PC-9 (cell line): ENCODE measurements around the gene TRIM23. TPM values are rescaled to one million over a fixed set of nuclear protein-coding genes. Genes with fewer than 3 reads are reported as not detected.
"Not testable (repeated sequence)": the region's sequence is repeated elsewhere in the genome, so short reads cannot be mapped to it uniquely, and the experiment has no call there.

ENCODE experiments used
- BruUV-seq: library from RNA; stranded (reverse); fragments of 400-500 nt; replicated peaks from 2 replicates; lab custom pipeline; 2021; lab: Mats Ljungman, UMichigan
- CTCF ChIA-PET: fragments of 300-600 bp; sonication (Branson Sonifier 250); formaldehyde crosslinking; loops from one replicate; lab custom pipeline; 2022; ENCODE audit warnings: antibody characterized with exemption; lab: Charles Lee
- POLR2A ChIA-PET: fragments of 300-600 bp; sonication (Branson Sonifier 250); formaldehyde crosslinking; loops from one replicate; lab custom pipeline; 2022; ENCODE audit warnings: antibody characterized with exemption; ENCODE audit not compliant: unreplicated experiment; lab: Charles Lee
- DNase-seq, 2 experiments: peaks; one replicate each; pipeline versions ENCODE4 v3.0.0 to v3.0.0-alpha.2; 2015 to 2022; ENCODE audit warnings: mixed read lengths in 1 of 2
- H2AFZ ChIP-seq: fragments of 200-600 bp; sonication (generic); 2 replicates; pipeline ENCODE4 v1.8.1; 2017; ENCODE audit warnings: antibody characterized with exemption
- H3F3A ChIP-seq: fragments of 200-600 bp; sonication (generic); 2 replicates; pipeline ENCODE4 v1.8.1; 2017; ENCODE audit warnings: antibody characterized with exemption, mild to moderate bottlenecking, low read depth; ENCODE audit not compliant: insufficient read depth
- H3K27ac ChIP-seq: fragments of 200-600 bp; sonication (generic); 2 replicates; pipeline ENCODE4 v1.6.1; 2016; ENCODE audit warnings: mixed run types
- H3K27me3 ChIP-seq: fragments of 200-600 bp; sonication (generic); 2 replicates; pipeline ENCODE4 v1.6.1; 2016; ENCODE audit warnings: low read depth, mixed run types; ENCODE audit not compliant: insufficient read depth
- H3K36me3 ChIP-seq: fragments of 200-600 bp; sonication (generic); 2 replicates; pipeline ENCODE4 v1.6.1; 2016; ENCODE audit warnings: low read depth, mixed run types
- H3K4me1 ChIP-seq: fragments of 200-600 bp; sonication (generic); replicated peaks from 2 replicates; pipeline ENCODE4 v1.6.1; 2016; ENCODE audit warnings: mixed run types; ENCODE audit not compliant: insufficient read depth
- H3K4me2 ChIP-seq: fragments of 200-600 bp; sonication (generic); 2 replicates; pipeline ENCODE4 v1.6.1; 2017; ENCODE audit warnings: mixed run types
- H3K4me3 ChIP-seq: fragments of 200-600 bp; sonication (generic); 2 replicates; pipeline ENCODE4 v1.6.1; 2016; ENCODE audit warnings: mixed run types
- H3K79me2 ChIP-seq: fragments of 200-600 bp; sonication (generic); 2 replicates; pipeline ENCODE4 v1.6.1; 2017; ENCODE audit warnings: low read depth, mixed run types
- H3K9me2 ChIP-seq: fragments of 200-600 bp; sonication (generic); 2 replicates; pipeline ENCODE4 v1.8.1; 2017; ENCODE audit warnings: mild to moderate bottlenecking; ENCODE audit not compliant: insufficient read depth
- H3K9me3 ChIP-seq: fragments of 200-600 bp; sonication (generic); 2 replicates; pipeline ENCODE4 v1.8.1; 2016; ENCODE audit warnings: low read depth; ENCODE audit not compliant: insufficient read depth
- H4K20me1 ChIP-seq: fragments of 200-600 bp; sonication (generic); 2 replicates; pipeline ENCODE4 v1.8.1; 2017; ENCODE audit not compliant: insufficient read depth
- CTCF ChIP-seq: fragments of 200-600 bp; sonication (generic); conservative IDR thresholded peaks from 2 replicates; pipeline ENCODE4 v1.6.1; 2017; ENCODE audit warnings: mixed run types, antibody characterized with exemption, mild to moderate bottlenecking, moderate library complexity
- EZH2 ChIP-seq: fragments of 200-600 bp; sonication (generic); IDR thresholded peaks from 2 replicates; pipeline ENCODE4 v1.8.0; 2017; ENCODE audit warnings: antibody characterized with exemption, low read depth
- intact Hi-C: fragments of 100-400 bp; cut with micrococcal nuclease; formaldehyde crosslinking; loops from one replicate; pipeline ENCODE4 v1.10.0; 2022; ENCODE audit not compliant: unreplicated experiment
- total RNA-seq: library from RNA; stranded (reverse); gene quantifications from 2 replicates; pipeline ENCODE4 v1.2.3, GENCODE V29; 2021

The TRIM23 gene
- total RNA-seq, 1 experiment from 2014 or later: 9.7 TPM

GRCh38 chr5:65612298-65612907 lies 11.7 kb downstream of the TRIM23 start:
- Histone ChIP-seq H3K4me3 (no peak overlapping the region), H3K79me2 (no peaks in the 10 kb centered on the region; the same call in 1 of the 2 replicates), H3K4me2 (no peak overlapping the region), H2AFZ (no peak overlapping the region), H3F3A (peaks cover 9% of the 10 kb centered on the region), H3K27me3 (no peaks in the 10 kb centered on the region), H3K9me2 (no peaks in the 10 kb centered on the region), H3K9me3 (no peaks in the 10 kb centered on the region), H3K36me3 (peaks cover 36% of the 10 kb centered on the region), H3K27ac (0 out of 2 replicates have a peak overlapping the region, but pooled peaks have one; percentile 16), H4K20me1 (0 out of 2 replicates have a peak, but pooled peaks cover 5% of the 10 kb centered on the region), H3K4me1 (peaks cover 9% of the 10 kb centered on the region; the same call in 1 of the 2 replicates)
- ChIA-PET CTCF (no interaction called here), POLR2A (interaction anchor here (0.6 kb wide), 2 partner anchors 121 to 314 kb away, joined by 3 to 4 read pairs; no protein-coding TSS in a partner anchor)
- BruUV-seq: no TSS peak
- TF ChIP-seq CTCF (no peak), EZH2 (no peak)
- DNase-seq: no peak
- intact Hi-C loops: no loop called here

GRCh38 chr5:65611524-65611923 lies 12.6 kb downstream of the TRIM23 start:
- Histone ChIP-seq H3K4me3 (no peak overlapping the region), H3K9me2 (no peaks in the 10 kb centered on the region), H2AFZ (no peak overlapping the region), H3F3A (peaks cover 9% of the 10 kb centered on the region), H3K4me2 (no peak overlapping the region), H3K4me1 (peaks cover 9% of the 10 kb centered on the region; the same call in 1 of the 2 replicates), H3K27ac (no peak overlapping the region), H3K36me3 (peaks cover 30% of the 10 kb centered on the region), H3K79me2 (no peaks in the 10 kb centered on the region), H3K9me3 (no peaks in the 10 kb centered on the region), H3K27me3 (no peaks in the 10 kb centered on the region), H4K20me1 (0 out of 2 replicates have a peak, but pooled peaks cover 5% of the 10 kb centered on the region)
- ChIA-PET POLR2A (interaction anchor here (0.6 to 0.7 kb wide), 2 partner anchors 122 to 251 kb away, joined by 4 to 7 read pairs; no protein-coding TSS in a partner anchor), CTCF (no interaction called here)
- peak; percentile 19 to 85 for DNase-seq
- intact Hi-C loops: no loop called here
- TF ChIP-seq CTCF (no peak), EZH2 (no peak)
- BruUV-seq: no TSS peak

- CTCF ChIA-PET, H4K20me1 ChIP-seq, intact Hi-C loops, DNase-seq, H3K4me1 ChIP-seq, H3K4me3 ChIP-seq, BruUV-seq, POLR2A ChIA-PET, H3K27ac ChIP-seq, H3K9me2 ChIP-seq, H2AFZ ChIP-seq, H3F3A ChIP-seq, H3K27me3 ChIP-seq, H3K4me2 ChIP-seq, H3K9me3 ChIP-seq, H3K79me2 ChIP-seq: not testable (repeated sequence)
- peaks cover 24% of the 10 kb centered on the region for H3K36me3 ChIP-seq
Measured at GRCh38 chr5:65601761-65602160, 22.4 kb downstream of the TRIM23 start.
